Activated naive CD4-positive, alpha-beta T cell treated with anti-CD3 and anti-CD28 coated beads, Interleukin-2, amount 50 U/mL, for 16 hours (primary cell): ENCODE data around the gene NAT8.
"Not testable (repeated sequence)": the region's sequence is repeated elsewhere in the genome, so short reads cannot be mapped to it uniquely, and the experiment has no call there.

Experiments
- DNase-seq: peaks from one replicate; pipeline ENCODE4 v3.0.0-alpha.2; 2020

The NAT8 gene

DNA sequence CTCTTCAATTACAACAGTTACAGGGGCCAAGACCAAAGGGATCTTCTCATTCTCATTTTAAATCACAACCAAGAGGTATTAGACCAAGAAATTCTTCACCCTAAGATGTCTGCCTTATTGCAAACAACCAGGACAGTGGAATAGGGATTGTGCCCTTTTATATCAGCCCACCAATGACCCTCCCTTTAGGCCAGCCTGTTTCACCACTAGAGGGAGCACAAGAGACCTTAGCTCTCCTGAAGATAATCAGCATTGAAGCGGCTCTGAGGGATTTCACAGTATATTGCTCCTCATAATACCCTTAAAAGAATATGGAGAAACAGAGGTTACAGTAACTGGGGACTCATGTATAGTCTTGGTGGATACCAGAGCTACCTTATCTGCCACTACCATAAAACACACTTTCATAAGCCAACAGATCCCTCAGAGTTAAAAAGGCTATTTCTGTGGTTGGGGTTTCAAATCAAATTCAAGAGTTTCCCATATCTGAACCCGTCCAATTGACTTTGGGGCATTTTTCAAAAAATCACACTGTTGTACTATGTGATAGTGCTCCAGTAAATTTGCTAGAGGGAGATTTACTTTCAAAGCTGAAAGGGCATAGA lies 11.5 kb downstream of the NAT8 start:
- DNase-seq, result not testable (repeated sequence)

DNA sequence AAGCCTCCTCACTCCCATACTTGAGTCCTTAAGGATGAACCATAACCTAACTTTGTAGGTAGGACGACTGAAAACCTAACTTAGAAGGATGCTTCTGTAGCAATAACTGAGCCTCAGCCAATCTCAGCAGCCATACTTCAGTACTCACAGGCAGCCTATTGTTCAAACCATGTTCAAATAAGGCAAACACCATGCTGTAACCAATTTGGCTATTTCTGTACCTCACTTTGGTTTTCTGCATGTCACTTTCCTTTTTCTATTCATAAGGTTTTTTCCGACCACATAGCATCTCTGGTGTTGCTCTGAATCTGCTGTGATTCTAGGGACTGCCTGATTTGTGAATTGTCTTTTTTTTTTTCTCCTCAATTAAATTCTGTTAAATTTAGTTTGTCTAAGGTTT lies 13.7 kb downstream of the NAT8 start:
- not testable (repeated sequence) for DNase-seq

DNA sequence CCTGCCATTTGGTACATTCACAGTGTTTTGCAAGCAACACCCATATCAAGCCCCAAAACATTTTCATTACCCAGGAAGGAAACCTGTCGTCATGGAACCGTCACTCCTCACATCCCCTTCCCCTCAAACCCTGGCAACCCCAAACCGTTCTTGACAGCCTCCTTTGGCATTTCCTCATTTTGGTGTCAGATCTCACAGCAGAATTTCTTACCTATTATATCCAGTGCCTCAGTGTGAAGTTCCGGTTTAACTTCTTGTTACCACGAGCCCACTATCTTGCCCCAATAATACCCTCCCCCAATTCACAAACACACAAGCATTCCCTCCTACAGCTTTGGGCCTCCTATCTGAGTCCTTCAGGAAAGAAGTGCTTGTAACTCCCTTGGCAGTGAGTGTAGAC lies 16.0 kb downstream of the NAT8 start:
- DNase-seq, result not testable (repeated sequence)

DNA sequence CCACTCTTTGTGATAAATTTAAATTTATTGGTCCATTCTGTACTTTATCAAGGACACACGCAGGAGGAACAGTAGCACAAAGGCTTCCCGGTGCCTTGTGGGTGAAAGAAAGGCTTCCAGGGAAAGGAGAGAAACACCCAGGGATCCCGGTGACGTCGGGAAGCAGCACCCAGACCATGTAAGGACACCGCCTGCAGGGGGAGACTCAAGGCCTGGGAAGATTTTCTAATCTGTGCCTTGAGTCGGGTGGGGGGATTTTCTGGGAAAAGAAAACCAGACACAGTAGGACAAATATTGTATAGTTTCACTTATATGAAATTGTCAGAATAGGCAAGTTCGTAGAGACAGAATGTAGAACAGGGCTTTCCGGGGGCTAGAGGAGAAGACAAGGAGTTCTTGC lies 17.6 kb downstream of the NAT8 start:
- not testable (repeated sequence) for DNase-seq

DNA sequence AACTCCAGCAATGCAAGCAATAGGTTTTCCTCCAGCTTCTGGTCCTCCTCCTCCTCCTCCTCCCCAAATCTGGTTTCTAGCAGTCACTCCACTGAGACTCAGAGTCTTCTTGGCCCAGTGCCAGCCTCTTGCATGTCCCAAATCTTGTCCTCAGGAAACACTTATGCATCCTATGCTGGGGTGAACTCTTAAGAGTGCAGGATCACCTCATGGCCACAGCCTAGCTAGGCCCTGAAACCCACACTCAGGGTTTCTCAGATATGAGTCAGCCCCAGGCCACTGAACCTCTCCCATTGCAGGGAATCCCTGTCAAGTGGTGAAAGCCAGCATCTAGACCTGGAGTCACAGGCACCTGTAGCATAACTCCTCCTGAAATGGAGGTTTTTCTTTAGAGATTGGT lies 18.2 kb downstream of the NAT8 start:
- not testable (repeated sequence) for DNase-seq

DNA sequence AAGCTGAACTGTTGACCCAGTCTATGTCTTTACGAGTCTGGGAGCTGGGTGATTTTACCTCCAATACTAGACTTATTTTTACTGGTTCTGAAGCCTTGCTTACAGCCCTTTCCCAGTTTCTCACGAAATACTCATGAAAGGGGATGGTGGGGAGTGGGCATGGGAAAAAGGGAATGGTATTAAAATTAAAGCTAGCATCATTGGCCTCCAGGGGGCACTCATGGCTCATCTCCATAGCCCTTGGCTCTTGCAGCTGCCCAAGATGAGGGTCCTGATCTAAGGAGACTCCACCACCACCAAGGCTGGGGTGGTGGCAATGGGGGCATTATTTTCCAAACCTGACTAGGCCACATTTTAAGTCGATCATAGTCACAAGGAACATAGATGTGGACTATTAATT lies 22.3 kb downstream of the NAT8 start:
- DNase-seq, result not testable (repeated sequence)

DNA sequence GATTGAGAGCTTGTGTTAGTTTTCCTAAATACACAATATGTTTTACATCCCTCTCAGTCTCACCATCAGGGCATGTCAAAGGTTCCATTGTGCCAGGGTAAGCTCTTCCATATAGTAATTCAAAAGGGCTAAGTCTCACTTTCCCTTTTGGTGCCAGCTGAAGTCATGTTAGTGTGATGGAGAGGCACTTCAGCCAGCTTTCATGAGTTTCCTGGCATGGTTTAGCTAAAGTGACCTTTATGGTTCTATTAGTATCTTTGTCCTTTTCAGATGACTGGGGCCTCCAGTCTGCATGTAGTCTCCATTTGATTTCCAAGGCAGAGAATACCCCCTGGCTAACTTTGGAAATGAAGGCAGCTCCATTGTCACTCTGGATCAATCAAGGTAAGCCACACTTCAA lies 27.2 kb downstream of the NAT8 start:
- no peak for DNase-seq

DNA sequence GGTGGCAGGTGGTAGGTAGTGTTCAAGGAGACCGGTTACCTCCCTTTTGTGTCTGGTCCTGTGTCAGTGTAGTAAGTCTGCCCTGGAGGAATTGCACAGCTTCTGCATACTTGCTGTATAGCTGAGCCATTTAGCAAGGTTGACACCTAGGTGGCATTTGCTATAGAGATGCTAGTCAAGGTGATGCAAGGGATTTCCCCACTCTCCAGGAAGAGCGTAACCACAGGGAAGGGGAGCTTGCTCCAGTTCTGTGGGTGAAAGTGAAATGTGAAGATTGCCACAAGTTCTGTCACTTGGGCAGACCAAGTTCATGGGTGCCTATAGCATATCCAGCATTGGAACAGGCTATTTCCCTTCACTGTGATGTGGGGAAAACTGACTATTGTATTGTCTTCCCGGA lies 28.1 kb downstream of the NAT8 start:
- DNase-seq, result no peak

DNA sequence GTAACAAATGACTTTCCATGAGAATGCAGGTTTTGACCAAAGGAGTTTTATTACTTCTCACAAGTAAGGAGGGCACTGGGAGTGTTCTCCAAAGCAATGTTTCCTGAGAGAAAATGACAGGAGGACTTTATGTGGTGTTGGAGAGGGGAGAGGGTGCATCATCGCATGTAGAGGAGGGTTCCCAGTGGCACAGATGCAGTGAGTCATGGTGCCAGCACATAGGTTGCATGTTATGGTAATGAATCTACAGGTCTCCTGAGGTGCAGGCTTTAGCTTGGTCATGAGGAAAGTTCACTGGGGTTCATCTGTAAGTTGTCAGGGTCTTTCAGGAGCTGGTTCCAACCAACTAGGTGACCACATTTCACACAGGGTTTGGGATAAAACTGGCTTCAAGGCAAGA lies 30.4 kb downstream of the NAT8 start:
- no peak for DNase-seq

DNA sequence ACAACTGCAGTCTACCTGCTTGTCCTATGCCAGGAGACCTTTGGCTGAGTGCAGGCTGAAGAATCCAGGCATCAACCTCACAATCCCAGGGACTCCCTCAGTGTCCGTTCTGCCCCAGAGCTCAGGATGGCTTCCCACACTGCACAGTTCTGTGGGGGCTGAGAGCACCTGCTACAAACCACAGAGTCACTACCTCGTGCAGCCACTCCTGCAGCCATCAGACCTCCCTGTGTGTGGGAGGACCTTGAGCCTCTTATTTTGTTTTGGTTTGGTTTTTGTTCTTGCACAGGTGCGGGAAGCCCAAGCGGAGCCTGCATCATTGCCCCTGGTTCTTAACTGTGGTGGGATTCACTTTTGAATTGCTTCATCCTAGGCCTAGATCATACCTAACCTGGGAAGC lies 31.0 kb downstream of the NAT8 start:
- no peak for DNase-seq

DNA sequence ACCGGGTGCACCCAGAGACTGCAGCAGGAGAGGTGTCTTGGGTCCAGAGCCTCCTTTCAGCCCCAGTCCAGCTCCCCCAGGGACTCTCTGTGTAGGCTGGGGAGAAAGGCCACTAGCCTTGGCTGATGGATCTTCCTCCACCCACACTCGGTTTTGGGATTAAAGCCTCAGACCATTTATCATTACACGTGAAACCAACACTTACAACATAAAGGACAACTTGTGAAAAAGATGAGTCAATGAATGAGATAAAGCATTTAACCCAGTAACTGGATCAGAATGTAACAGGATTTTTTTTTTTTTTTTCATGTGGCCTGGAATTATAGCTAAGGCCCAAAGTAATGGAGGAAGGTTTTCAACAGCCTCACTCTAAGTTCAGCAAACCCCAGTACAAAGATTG lies 32.1 kb downstream of the NAT8 start:
- DNase-seq, result no peak

DNA sequence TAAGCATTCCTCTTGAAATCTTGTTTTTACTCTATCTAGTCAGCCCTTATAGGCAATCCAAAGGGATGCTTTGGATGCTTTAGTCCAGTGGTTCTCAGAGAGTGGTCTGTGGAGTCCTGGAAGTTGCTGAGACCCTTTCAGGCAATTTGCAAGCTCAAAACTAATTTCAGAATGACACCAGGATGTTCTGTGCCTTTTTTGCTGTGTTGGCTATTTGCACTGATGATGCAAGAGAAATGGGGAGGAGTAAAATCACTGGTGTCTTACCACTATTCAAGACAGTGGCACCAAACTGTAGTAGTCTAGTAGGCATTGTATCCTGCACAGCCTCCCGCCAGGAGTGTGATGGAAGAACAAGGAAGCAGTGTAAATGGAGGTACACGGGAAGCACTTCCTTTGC lies 37.6 kb downstream of the NAT8 start:
- DNase-seq, result not testable (repeated sequence)

DNA sequence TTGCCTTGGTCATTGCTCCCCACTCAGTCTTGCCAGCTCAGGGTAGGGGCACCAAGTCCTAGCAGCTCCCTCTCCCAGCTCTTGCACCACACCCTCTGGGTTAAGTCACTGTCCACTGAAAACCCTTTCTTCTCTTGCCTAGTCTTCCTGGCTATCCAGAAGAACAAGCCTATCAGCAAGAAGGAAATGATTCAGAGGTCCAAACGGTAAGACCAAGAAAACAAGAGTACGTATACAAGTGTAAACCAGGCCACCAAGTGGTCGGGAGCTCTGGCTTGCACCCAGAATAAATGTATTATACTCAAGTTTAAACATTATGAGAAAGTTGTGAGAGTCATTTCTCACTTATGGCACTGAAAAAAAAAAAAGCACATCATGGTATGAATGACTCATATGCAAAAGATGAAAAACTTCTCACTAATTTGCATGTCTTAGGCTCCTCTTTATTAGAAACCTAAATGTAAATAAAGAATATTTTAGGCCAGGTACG lies 39.1 kb downstream of the NAT8 start:
- not testable (repeated sequence) for DNase-seq

DNA sequence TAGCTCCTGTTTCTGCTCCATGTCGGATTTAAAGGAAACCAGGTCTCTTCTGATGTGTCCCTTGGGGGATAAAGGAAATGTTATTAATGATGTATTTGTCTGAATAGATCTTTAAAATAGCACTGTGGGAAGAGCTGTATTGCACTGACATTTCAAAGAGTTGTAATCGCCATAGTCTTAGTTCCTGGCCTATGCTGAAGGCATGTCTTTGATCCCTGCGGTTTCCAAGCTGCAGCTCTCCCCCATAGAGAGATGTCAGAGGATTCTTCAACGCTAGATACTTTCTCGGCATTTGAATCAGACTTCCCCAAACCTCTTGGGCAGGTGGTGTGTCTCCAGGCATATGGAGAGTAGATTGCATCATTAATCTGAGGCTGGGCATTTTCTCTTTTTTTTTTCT lies 40.4 kb downstream of the NAT8 start:
- DNase-seq, result no peak

DNA sequence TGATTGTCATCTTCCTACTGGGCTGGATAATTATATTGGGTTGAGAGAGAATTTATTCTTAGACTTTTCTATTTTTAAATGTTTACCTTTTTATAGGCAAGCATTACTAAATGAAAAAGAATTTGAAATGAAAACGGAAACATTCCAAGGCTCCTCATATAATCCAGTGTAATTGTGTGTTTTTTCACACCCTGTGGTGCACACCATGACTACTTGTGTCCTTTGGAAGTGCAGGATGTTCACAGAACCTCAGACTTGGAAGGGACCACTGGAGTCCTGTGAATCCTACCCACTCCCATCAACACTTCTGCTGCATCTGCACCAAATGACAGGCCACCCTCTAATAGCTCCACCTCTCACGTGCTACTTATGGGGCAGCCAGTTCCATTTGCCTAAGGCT lies 48.0 kb downstream of the NAT8 start:
- DNase-seq, result no peak

DNA sequence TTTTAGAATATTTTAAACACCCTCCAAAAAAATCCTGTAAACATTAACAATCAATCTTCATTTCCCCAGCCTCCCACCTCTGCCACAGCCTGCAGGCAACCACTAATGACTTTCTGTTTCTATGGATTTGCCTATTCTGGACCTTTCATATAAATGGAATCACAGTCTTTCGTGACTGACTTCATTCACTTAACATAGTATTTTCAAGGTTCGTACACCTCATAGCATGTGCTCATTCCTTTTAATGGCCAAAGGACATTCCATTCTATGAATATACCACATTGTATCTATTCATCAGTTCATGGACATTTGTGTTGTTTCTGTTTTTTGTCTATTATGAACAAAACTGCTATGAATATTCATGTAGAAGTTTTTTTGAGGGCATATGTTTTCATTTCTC lies 48.5 kb downstream of the NAT8 start:
- DNase-seq, result no peak
